ENCODE results near the gene HBP1.
"Not testable (repeated sequence)": the region's sequence is repeated elsewhere in the genome, so short reads cannot be mapped to it uniquely, and the experiment has no call there.

The HBP1 gene

DNA sequence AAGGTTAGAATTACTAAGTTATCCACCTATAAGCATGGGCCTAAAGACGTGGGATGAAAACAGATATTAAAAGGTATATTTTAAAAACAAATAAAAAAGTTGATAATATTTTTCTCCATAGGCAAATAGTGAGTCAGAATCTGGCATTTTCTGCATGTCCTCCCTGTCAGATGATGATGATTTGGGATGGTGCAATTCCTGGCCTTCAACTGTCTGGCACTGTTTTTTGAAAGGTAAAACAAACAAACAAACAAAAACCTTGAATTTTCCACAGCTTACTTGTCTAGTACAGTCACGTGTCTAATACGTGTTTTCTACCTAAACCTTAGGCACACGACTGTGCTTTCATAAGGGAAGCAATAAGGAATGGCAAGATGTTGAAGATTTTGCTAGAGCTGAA lies 17.4 kb downstream of the HBP1 start:
- DNase-seq: no peak

DNA sequence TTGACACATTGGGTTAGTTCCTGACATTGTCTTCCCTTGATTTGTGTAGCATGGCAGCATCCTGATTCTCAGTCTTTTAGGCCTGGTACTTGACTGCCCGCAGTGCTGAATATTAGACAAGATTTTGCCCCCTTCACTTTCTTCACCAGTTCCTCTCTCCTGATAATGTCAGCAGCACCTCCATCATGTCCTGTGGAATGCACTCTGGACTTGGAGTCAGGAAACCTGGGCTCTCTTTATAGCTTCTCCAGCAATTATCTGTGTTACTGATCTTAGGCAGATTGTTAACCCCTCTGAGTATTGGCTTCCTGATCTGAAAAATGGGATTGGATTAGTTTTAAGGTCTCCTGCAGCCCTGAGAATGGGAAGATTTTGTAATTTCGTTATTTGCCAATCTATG lies 19.0 kb downstream of the HBP1 start:
- DNase-seq: no peak

DNA sequence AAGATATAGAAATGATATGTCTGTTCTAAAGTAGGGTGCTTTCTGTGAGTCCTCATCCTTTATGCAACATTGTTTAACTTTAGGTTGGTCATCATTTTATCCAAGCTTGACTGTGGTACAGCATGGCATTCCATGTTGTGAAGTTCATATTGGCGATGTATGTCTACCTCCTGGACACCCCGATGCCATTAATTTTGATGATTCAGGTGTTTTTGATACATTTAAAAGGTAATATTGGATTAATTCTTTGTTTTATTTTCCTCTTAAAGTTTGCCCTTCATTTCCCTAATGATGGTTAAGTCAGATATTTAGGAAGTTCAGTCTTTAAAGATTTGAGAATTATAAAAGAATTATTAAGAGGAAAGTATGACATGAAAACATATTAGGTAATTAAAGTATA lies 21.3 kb downstream of the HBP1 start:
- DNase-seq: no peak

DNA sequence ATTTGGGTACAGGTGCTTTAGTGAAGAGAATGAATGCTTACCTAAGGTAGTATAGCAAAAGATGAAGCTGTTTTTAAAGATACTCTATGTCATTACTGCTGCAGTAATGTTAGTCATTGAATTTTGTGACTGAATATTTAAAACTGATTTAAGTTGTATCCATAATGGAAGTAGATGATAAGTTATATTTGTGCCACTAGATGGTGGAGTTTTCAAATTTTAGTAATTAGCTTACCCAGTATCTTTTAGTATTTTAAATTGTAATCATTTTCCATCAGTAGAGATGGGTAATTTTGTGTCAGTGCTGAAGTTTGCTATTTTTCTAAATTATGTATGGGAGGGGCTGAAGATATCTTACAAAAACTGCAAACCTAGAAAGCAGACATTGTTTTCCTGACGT lies 25.2 kb downstream of the HBP1 start:
- peak in 1 of 2 experiments; percentile 39 for DNase-seq

DNA sequence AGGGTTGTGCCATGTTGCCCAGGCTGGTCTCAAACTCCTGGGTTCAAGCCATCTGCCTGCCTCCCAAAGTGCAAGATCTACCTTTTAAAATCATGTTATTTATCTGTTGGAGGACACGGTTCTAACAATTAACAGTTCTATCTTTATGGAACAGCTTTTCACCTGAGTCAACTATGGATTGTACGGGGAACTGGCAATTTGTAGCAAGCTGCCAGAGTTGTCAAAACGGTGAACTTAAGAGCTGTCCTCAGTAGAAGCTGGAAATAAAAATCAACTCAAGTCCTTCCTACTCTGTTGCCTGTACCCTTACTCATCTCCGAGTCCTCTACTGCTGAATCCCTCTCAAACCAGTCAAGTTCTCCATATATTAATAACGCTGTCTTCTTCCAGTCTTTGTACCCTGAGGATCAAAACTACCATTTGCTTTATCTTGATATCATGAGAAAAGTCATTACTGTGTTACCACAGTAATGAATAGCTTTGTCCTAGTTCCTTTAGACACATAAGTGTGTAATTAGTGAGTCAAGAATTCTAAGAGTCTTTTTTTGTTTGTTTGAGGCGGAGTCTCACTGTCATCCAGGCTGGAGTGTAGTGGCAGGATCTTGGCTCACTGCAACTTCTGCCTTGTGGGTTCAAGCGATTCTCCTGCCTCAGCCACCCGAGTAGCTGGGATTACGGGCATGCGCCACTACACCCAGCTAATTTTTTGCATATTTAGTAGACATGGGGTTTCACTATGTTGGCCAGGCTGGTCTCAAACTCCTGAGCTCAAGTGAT lies 28.2 kb downstream of the HBP1 start:
- no peak for DNase-seq

DNA sequence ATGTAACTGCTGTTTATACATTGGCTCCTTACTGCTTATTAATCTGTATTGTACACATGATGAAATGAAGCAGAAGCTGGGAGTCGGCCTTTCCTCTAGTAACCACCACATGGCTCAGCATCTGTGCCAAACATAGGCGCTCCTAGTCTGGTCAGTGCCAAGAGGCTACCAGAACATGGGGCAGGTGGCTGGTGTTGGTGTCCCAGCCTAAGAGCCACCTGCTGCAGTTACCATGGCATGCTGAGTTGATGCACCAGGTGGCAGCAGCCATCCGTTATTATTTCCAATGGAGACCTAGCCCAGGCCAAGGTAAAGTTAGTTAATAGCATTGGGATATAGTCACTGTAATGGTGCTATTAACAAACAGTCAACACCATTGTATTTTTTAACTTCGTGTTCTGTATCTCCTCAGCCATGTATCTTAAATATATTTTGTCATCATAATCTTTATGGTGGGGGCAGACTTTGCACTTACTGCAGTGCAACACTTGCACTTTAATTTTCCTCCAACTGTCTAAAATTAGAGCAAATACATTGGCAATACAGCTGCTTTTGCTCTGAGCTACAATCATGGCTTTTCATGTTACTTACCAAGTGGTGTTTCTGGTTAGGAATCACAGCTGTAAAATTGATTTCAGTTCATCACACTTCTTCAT lies 33.1 kb downstream of the HBP1 start:
- DNase-seq: peak; percentile 42 to 50

DNA sequence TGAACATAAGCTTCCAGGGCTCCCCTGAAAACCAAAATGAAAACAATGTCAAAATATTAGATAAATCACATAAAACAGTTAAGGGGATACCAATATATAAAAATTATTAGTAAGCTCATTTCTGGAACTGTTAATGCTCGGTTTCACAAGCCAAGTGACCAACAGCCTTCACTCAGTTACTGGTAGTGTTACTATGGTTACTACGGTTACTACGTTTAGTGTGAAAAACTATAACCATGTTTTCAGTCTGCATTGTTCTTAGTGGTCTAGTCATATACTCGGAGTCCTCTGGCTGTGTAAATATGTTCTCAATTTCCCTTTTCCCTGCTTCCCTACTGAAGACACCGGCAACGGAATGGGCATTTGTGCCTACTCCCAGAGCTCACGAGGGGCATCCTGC lies 34.8 kb downstream of the HBP1 start:
- DNase-seq: no peak

DNA sequence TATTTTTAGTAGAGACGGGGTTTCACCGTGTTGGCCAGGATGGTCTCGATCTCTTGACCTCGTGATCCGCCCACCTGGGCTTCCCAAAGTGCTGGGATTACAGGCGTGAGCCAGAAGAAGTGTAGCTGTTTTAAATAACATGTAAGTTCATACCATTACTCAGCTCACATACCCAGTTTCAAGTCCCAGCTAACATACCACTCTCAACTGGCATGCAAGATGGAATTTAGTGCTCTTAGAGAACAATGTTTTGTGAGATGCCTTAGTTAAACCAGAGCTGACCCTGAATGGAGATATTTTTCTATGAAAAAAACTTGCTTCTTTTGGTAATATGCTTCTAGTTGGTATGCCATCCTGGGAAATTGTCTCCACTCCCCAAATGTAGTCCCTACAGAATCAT lies 37.3 kb downstream of the HBP1 start:
- no peak for DNase-seq

DNA sequence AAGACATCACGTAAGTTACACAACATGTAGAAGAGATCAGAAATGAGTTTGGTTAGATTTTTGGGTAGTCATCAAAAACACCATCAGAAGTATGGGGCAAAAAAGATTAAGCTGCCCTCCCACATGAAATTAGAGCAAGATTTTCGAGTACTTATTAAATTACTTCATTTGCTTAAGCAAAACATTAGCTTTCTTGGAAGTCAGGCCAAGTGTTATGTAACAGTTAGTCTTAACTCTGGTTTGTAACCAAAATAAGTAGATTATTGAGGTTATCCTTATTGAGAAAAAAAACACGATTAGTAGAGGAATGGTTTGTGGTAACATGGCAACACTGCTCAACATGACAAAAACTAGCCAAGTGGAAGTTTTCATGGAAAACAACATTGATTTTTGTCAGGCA lies 37.9 kb downstream of the HBP1 start:
- DNase-seq: no peak

DNA sequence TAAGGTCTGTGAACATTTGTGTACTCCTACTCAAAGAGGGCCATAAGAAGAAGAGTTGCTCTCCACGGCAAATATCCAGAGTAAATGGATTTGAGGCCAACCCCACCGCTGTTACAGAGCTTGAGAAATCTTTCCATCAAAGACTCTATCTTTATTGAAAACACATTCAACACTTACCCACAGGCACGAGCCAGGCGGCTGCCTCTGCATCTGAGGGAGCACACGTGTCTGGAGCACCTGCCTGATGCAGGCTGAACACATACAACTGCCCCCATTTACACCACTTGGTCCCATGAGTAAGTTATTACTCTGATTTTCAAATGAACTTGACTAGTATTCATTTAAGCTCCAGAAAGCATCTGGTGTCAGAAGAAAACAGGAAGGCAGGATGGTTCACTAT lies 38.7 kb downstream of the HBP1 start:
- DNase-seq: no peak

DNA sequence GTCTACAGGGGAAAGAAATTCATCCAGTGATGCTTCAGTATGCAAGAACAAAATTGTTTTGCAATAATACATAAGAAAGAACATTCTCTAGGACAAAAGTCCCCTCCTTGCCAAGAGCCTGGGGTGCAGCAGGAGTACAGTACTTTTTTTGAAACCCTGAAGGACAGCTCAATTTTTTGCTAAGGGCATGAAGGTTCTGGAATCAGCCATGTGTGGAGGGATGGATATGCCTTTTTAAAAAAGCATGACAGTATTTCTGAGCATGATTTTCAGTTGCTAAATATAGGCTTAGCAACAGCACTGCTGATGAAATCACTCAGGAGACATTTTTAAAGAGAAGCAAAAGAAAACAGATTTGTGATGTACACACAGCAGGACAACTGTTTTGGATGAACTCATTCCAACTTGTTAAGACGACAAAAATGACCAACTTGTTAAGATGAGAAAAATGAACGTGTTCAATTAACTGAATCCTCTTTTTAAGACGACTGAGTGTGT lies 39.3 kb downstream of the HBP1 start:
- DNase-seq: no peak

DNA sequence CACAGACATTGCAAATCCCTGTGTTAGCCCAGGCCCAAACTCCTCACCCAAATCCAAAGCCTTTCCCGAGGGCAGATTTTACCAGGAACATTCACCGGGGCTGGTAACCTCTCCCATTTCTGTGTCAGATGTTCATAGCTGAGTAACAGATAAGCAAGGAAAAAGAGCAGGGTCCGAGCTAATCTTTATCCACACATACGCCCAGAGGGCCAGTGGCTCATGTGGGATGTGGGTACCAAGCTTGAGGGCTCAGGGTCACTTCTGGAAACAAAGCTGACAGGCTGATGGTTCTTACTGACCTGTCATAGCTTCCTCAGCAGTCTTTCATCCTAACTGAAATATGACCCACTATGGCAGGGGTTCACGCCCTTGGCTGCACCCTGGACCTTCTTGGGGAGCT lies 39.8 kb downstream of the HBP1 start:
- no peak for DNase-seq

DNA sequence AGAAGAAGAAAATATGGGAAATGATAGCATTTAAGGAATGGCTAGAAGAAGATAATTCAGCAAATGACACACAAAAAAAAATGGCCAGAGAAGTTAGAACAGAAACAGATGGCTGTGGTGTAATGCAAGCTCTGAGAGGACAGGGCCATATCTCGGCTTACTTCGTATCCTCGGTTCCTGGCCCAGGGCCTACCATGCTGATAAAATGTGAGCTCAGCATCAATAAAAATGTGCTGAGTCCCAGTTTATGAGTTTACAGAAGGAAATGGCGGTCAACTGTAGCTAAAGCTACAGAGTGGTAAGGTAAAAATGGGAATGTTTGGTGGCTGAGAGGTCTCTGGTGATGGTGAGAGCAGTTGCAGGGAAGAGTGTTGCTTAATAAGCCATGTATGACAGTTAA lies 40.8 kb downstream of the HBP1 start:
- no peak for DNase-seq

DNA sequence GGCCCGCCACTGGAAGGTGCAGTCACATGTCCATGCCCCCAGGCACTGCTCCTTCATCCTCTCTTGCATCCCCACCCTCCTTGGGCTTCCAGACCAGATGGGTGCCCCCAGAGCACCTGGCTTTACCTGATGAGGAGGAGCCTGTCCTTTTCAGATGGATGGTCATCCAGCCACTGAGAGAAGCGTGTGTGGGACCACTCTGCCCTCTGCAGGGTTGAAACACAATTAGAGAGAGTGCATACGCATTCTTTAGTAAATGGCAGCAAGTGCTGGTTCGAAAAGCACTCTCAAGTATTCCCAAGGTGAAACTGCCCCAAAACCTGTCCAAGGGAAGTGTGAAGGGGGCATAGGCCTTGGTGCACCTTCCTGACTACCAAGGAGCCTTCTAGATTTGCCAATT lies 41.6 kb downstream of the HBP1 start:
- no peak for DNase-seq

DNA sequence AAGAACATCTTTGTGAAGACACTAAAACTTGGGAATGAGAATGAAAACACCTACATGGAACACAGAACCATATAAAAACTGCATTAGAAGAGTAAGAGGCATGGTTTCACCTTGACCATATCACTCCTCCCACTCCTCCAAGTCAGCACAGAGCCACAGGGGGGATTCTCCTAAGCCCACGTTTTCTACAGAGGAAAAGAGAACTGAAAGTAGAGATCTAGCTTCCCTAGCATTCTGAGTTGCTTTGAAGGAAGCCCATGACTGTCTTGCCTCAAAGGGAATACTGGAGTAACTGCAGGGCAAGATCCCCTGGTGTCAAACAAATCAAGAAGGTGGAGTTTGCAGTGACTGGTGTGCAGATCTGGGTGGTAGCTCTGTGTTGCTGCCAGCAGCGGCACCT lies 43.9 kb downstream of the HBP1 start:
- no peak for DNase-seq

DNA sequence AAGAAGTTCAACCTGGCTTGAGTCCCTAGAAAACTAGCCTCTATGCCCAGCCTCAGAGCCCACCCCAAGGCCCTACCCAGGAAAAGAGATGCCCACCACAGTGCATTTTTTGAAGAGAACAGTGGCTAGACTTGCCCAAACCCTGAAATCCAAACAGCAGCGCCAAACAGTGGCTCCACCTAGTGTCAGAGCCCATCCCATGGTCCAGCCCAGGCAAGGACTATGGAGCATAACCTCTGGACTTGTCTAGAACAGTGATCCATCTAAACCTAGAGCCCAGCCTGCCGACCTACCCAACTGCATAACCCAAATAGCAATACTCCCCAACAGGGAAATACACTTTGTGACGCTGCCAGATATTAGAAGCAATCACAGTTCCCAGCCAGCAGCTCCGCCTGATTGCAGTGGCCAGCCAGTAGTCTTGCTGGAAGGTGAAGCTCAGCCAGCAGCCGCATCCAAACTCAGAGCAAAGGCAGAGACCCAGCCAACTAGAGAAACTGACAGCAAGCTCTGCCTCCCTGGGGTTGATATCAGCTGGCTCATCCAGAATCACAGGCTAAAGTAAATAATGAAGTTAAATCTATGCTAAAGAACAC lies 44.5 kb downstream of the HBP1 start:
- DNase-seq: no peak

DNA sequence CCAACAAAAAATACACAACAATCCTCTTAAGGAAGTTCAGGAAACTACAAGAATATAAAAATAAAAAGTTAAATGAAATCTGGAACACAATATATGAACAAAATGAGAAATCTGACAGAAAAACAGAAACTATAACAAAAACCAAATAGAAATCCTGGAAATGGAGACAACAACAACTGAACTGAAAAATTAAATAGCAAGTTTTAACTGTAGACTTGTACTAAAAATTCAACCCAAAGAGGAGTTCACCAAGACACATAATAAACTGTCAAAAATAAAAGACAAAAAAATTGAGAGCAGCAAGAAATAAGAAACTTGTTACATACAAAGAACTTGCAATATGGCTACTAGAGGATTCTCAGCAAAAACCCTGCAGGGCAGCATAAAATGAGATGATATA lies 45.1 kb downstream of the HBP1 start:
- no peak for DNase-seq

DNA sequence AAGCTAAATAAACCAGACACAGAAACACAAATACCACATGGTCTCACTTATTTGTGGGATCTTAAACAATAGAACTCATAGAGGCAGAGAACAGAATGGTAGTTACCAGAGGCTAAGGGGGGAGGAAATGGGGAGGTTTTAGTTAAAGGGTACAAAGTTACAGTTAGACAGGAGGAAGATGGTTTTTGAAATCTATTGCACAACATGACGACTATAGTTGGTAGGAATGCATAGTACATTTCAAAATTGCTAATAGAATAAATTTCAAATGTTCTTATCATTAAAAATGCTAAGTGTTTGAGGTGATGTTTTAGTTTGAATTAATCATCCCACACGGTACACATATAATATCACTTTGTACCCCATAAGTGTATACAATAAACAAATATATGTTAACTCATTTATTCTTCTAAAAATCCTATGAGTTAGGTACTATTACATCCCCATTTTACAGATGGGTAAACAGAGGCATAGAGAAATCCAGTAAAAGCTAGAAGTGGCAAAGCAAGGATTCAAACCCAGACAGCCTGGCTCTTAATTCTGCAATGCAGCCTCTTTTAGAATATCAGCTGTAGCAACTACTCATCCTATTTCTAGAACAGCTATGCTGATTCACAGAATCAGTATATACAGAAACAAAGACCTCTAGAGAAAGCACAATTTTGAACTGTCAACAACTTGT lies 50.9 kb downstream of the HBP1 start:
- DNase-seq: no peak

DNA sequence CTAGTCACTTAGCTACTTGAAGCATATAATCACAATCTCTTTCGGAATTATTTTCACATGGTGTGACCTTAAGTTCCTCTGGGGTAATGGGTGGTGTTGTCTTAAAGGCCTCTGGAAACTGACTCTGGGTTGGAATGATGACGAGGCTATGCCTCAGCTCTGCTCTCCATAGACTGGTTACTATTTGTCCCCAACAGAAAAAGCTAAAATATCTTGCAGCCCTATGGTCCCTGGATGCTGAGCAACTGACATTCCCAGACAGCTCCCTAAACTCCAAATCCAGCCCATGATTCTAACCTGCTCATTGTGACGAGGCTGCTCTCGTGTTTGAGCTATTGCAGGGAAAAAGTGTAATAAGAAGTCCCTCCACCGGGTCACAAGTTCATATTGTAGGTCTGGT lies 51.6 kb downstream of the HBP1 start:
- DNase-seq: no peak

DNA sequence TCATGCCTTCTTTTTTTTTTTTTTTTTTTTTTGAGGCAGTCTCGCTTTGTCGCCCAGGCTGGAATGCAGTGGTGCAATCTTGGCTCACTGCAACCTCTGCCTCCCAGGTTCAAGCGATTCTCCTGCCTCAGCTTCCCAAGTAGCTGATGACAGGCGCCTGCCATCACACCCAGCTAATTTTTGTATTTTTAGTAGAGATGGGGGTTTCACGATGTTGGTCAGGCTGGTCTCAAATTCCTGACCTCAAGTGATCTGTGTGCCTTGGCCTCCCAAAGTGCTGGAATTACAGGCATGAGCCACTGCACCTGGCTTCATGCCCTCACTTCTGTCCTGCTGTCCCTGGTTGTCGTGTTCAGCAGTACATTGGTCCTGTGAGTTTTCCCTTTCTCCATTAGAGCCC lies 52.0 kb downstream of the HBP1 start:
- not testable (repeated sequence) for DNase-seq

DNA sequence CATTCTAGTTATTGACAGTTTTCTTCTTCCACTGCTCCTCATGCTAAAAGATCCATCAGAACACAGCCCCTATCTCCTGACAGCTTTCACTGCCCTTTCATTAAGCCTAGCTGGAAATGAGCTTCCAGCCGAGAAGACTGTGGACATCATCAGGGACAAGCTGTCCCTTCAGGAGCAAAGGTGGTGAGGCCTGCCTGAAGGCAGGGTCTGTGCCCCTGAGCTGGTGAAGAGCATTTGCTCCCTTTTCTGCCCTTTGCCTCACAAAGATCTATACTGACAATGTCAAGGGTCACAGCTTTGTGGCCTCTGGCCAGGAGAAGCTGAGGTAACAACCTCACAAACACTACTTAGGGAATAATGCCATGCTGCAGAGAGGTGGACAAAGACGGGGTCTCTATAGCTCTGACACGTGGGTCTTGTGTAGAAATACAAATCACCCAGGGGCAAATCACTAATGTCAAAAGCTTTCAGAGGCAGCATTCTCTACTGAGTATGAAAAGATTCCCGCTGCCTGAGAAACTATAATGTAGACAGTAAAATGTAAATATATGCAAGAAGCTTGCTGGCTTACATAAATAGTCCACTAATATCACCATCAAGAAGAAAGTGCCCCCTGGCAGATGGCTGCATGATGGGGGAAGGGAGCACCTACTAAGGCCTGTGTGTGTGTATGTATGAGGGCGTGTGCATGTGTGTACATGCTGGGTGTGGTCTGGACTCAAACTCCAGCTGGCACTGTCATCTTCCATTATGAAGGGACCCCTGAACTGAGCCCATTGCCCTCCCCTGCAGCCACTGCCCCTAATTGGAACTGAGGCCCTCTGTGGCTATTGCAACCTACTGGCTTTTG lies 55.8 kb downstream of the HBP1 start:
- DNase-seq: no peak

DNA sequence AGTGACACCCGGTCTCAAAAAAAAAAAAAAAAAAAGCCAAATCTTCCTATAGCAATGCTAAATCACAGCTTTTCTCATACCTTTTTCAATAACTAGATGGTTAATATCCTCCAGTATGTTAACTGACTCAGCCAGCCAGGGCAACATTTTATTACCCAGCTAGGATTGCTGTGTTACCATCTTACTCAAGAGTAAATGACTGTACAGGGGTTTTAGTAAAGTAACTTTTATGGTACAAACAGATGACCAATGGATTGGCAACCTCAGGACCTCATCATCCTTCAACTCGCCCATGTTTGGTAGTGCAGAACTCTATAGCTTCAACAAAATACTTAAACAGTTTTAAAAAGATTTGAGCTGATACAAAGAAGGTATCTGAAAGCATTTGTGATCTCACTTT lies 59.5 kb downstream of the HBP1 start:
- no peak for DNase-seq

DNA sequence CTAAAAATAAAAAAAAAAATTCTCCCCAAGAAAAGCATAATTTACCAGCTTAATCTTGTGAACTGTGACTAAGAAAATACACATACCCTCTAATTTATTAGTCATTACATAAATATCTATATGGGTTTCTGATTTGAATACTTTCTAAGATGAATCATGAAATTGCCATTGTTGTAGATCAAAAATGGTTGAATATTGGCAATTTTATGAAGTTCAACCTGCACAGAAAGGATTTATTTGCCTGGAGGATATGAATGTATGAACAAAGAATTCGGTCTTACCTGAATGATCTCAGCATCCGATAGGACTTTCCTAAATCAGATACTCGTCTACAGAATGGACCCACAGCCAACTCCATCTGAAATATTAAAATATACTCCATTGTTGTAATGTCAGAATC lies 61.5 kb downstream of the HBP1 start:
- no peak for DNase-seq

Data from Kasumi-1 (cell line).